Stimulated activated CD8-positive, alpha-beta memory T cell treated with anti-CD3 and anti-CD28 coated beads, Interleukin-4, amount 100 ng/mL, for 24 hours (primary cell): Measurements from ENCODE around the gene TNFRSF9.

ENCODE experiments used
- DNase-seq: peaks from one replicate; pipeline ENCODE4 v3.0.0-alpha.2; 2020; ENCODE audit warnings: low read depth

The TNFRSF9 gene

GRCh38 chr1:7916501-7916830 is 24.2 kb downstream of the TNFRSF9 start:
- no peak for DNase-seq

- peak; percentile 35 for DNase-seq
Observed at GRCh38 chr1:7915826-7916500, 24.7 kb downstream of the TNFRSF9 start.

DNA sequence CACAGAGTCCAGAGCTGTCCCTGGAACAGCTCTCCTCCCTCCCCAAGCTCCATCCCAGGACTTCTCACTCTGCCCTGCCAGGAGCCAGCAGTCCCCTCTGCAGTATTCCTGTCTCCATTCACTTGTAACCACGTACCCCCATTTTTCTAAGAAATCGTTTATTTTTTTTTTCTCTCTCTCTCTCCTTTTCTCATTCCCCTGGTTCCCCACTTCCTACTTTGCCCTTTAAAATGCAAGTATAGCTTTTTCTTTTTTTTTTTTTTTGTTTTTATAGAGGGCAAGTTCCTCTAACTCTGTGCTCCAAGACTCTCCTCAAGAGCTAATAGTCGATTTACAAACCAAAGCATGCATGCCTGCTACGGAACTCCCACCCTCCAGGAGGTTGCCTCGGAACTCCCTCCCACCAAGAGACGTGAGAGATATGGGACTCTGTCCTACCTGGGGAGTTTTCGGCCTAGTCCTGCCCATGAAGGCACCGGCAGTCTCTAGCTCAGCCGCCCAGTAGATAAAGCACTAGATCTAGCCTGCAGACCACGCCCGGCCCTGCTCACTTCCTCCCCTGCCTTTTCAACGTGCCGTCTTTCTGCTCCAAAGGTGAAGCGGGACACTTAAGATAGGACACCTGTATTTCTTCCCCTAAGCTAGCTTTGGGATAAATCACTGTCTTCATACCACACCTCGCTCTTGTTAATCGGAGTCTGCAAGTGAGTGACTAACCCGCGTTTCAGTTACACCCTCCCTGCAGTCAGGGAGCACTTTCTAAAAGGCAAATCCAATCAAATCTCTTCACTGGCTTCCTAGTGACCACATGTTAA is 27.7 kb downstream of the TNFRSF9 start:
- DNase-seq: no peak

GRCh38 chr1:7912145-7912544 is 28.5 kb downstream of the TNFRSF9 start:
- DNase-seq: no peak

DNA sequence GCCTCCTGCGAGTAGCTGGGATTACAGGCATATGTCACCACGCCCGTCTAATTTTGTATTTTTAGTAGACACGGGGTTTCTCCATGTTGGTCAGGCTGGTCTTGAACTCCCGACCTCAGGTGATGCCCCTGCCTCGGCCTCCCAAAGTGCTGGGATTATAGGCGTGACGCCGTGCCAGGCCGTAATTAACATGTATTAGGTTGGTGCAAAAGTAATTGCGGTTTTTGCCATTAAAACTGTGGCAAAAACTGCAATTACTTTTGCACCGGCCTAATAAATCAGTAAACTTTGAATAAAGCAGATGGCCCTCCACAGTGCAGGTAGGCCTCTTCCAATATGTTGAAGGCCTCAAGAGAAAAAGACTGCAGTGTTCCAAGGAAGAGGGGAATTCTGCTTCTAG is 35.4 kb downstream of the TNFRSF9 start:
- DNase-seq: no peak

- DNase-seq: peak; percentile 24
Observed at GRCh38 chr1:7902478-7903085, 38.1 kb downstream of the TNFRSF9 start.

DNA sequence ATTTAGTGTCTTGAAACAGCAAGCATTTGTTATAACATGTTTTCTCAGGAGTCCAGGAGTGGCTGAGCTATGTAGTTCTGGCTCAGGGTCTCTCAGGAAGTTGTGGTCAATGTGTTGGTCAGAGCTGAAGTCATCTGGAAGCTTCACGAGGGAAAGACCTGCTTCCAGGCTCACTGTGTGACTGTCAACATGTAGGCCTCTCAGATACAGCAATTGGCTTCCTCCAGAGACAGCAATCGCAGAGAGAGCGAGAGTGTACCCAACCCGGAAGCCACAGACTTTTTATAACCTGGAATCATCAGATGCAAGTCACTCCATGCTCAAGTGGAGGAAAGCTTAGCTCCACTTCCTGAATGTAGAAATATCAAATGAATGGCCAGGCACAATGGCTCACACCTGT is 40.9 kb downstream of the TNFRSF9 start:
- no peak for DNase-seq

DNA sequence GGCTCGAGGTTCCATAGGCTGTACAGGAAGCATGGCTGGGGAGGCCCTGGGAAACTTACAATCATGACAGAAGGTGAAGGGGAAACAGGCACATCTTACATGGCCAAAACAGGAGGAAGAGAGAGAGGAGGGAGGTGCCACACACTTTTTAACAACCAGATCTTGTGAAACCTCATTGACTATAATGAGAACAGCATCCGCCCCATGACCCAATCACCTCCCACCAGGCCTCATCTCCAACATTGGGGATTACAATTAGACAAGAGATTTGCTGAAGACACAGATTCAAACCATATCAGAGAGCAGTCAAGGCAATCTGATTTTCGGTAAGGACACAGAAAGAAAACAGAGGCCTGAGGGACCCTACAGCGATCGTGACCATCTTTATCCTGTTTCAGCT is 41.7 kb downstream of the TNFRSF9 start:
- DNase-seq: no peak

GRCh38 chr1:7896994-7897393 is 43.6 kb downstream of the TNFRSF9 start:
- no peak for DNase-seq

GRCh38 chr1:7893529-7894180 is 47.0 kb downstream of the TNFRSF9 start:
- DNase-seq: no peak

GRCh38 chr1:7891804-7892203 is 48.8 kb downstream of the TNFRSF9 start:
- no peak for DNase-seq

DNA sequence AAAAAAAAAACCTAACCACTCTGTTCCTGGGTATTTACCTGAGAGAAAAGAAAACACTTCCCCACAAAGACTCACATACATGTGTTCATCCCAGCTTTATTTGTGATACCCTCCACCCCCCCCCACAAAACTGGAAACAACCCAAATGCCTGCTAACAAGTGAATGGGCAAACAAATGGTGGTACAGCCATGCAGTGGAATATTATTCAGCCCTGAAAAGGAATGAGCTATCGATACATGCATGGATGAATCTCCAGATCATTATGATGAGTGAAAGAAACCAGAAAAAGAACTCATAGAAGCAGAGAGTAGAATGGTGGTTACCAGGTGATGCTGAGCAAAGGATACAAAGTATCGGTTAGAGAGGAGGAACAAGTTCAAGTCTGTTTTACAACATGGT is 49.8 kb downstream of the TNFRSF9 start:
- no peak for DNase-seq

DNA sequence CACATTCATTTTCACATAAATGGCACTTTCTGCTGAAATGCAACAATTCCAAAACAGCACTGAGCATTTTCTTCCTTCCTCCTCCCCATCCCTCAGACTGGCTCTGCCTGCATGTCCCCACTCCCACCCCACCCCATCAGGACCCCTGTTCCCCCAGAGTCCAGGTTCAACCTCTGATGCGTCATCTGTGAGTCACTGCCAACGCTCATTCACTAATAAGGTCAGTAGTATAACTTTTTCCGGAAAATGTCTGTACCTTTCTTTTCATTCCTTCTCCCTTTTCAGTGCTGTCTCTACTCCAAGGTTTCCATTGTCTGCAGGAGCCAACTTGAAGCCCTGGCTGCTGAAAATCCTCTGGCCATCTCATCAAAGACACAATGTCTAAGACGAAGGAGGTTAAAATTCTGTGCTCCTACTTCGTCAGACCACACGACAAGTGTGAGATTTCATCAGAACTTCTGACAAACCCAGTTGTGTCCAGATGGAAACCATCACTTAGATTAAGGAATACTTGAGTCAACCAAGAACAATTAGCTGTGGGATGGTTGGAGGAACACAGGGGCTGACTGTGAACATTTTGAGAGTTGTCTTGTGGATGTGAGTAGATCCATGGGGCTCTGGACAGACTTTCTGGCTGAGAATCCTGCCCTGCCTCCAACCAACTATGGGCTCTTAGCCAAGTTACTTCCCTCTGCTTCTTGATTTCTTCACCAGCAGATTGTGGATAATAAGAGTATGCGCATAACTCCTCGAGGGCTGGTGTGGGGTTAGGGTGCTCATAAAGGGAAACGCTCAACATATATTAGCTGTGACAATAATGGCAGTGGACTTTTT is 52.2 kb downstream of the TNFRSF9 start:
- no peak for DNase-seq

GRCh38 chr1:7886405-7886745 is 54.3 kb downstream of the TNFRSF9 start:
- no peak for DNase-seq

- DNase-seq: no peak
Observed at GRCh38 chr1:7885513-7886404, 54.9 kb downstream of the TNFRSF9 start.

GRCh38 chr1:7884757-7885156 is 55.9 kb downstream of the TNFRSF9 start:
- DNase-seq: no peak

GRCh38 chr1:7879228-7879627 is 61.4 kb downstream of the TNFRSF9 start:
- DNase-seq: no peak

DNA sequence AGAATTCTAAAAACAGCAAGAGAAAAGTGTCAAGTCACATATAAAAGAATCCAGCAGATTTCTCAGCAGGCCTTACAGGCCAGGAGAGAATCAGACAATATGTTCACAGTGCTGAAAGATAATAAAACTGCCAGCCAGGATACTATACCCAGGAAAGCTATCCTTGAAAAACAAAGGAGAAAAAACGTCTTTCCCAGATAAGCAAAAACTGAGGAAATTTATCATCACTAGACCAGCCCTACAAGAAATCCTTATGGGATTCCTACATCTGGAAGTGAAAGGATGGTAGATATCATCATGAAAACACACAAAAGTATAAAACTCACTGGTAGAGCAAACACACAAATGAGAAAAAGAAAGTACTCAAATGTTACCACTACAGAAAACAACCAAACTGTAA is 62.6 kb downstream of the TNFRSF9 start:
- DNase-seq: no peak

GRCh38 chr1:7873801-7874795 is 66.5 kb downstream of the TNFRSF9 start:
- DNase-seq: no peak

DNA sequence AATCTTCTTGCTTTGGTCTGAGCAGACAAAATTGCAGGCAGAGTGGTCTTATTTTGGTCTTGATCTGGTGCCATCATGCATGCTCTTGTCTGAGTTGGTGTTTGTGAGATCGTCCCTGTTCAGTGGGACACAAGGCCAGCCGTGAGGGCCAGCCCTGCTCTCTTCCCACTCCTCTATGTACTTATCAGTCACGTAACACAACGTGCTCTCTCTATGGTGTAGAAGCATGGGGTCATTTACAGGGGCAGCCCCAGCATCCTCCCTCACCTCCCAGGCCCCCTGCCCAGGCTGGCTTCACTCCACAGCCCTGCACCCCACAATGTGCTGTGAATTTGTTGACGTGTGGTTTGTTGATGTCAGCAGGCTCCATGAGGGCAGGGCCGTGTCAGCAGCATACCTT is 69.5 kb downstream of the TNFRSF9 start:
- DNase-seq: no peak
